Mucosa of stomach (tissue), 1 donor: ENCODE measurements around the gene TMEM255B.
"Not testable (repeated sequence)": the region's sequence is repeated elsewhere in the genome, so short reads cannot be mapped to it uniquely, and the experiment has no call there.

Source experiments
- H3K27me3 ChIP-seq: one replicate; pipeline ENCODE4 v1.7.0; 2013; ENCODE audit warnings: mild to moderate bottlenecking, low read length; ENCODE audit not compliant: control insufficient read depth, insufficient read depth
- H3K36me3 ChIP-seq: one replicate; pipeline ENCODE4 v1.7.0; 2013; ENCODE audit warnings: low read length; ENCODE audit not compliant: control insufficient read depth, insufficient read depth
- H3K4me1 ChIP-seq: one replicate; pipeline ENCODE4 v1.7.0; 2013; ENCODE audit warnings: mild to moderate bottlenecking, low read length; ENCODE audit not compliant: control insufficient read depth, insufficient read depth
- H3K4me3 ChIP-seq: one replicate; pipeline ENCODE4 v1.7.0; 2013; ENCODE audit warnings: low read length
- H3K9ac ChIP-seq: one replicate; pipeline ENCODE4 v1.7.0; 2013; ENCODE audit warnings: mild to moderate bottlenecking, low read length, moderate library complexity
- H3K9me3 ChIP-seq: one replicate; pipeline ENCODE4 v1.7.0; 2013; ENCODE audit warnings: mild to moderate bottlenecking, low read length, moderate library complexity; ENCODE audit not compliant: control insufficient read depth
- donor health status: Pancreatic carcinoma.

Gene TMEM255B

GRCh38 chr13:113825841-113826240 is 66.8 kb downstream of the TMEM255B start:
- no peak overlapping the region for H3K9ac ChIP-seq
- H3K36me3 ChIP-seq = no peaks in the 10 kb centered on the region

GRCh38 chr13:113826446-113826845 is 67.4 kb downstream of the TMEM255B start:
- not testable (repeated sequence) for H3K27me3 ChIP-seq, H3K36me3 ChIP-seq, H3K4me3 ChIP-seq, H3K9ac ChIP-seq, H3K4me1 ChIP-seq, H3K9me3 ChIP-seq

More at GRCh38 chr13:113825841-113826240, 66.8 kb downstream of the TMEM255B start:
- Histone ChIP-seq H3K4me1 (peaks cover 6% of the 10 kb centered on the region), H3K9me3 (no peaks in the 10 kb centered on the region), H3K4me3 (no peak overlapping the region), H3K27me3 (no peaks in the 10 kb centered on the region)

- Histone ChIP-seq H3K36me3 (no peaks in the 10 kb centered on the region), H3K9ac (no peak overlapping the region), H3K9me3 (no peaks in the 10 kb centered on the region), H3K4me3 (no peak overlapping the region), H3K4me1 (no peaks in the 10 kb centered on the region), H3K27me3 (no peaks in the 10 kb centered on the region)
Measured at GRCh38 chr13:113827021-113827420, 68.0 kb downstream of the TMEM255B start.

- H3K27me3 ChIP-seq = no peaks in the 10 kb centered on the region
- no peaks in the 10 kb centered on the region for H3K36me3 ChIP-seq
- H3K9me3 ChIP-seq = no peaks in the 10 kb centered on the region
- H3K4me3 ChIP-seq = no peak overlapping the region
- H3K4me1 ChIP-seq = no peaks in the 10 kb centered on the region
- no peak overlapping the region for H3K9ac ChIP-seq
Measured at GRCh38 chr13:113828282-113828825, 69.3 kb downstream of the TMEM255B start.

- not testable (repeated sequence) for H3K36me3 ChIP-seq, H3K4me1 ChIP-seq, H3K9me3 ChIP-seq, H3K4me3 ChIP-seq, H3K27me3 ChIP-seq, H3K9ac ChIP-seq
Measured at GRCh38 chr13:113830426-113830950, 71.5 kb downstream of the TMEM255B start.

- Histone ChIP-seq H3K4me1 (no peaks in the 10 kb centered on the region), H3K9ac (no peak overlapping the region), H3K36me3 (no peaks in the 10 kb centered on the region), H3K4me3 (no peak overlapping the region), H3K9me3 (no peaks in the 10 kb centered on the region), H3K27me3 (no peaks in the 10 kb centered on the region)
Measured at GRCh38 chr13:113831061-113831460, 72.0 kb downstream of the TMEM255B start.

- Histone ChIP-seq H3K27me3 (no peaks in the 10 kb centered on the region), H3K4me3 (no peak overlapping the region), H3K9ac (no peak overlapping the region), H3K36me3 (no peaks in the 10 kb centered on the region), H3K4me1 (peaks cover 4% of the 10 kb centered on the region), H3K9me3 (no peaks in the 10 kb centered on the region)
Measured at GRCh38 chr13:113832205-113832604, 73.2 kb downstream of the TMEM255B start.

- H3K9me3 ChIP-seq = no peaks in the 10 kb centered on the region
- peaks cover 9% of the 10 kb centered on the region for H3K4me1 ChIP-seq
- H3K27me3 ChIP-seq = no peaks in the 10 kb centered on the region
- no peak overlapping the region for H3K4me3 ChIP-seq
- no peak overlapping the region for H3K9ac ChIP-seq
- no peaks in the 10 kb centered on the region for H3K36me3 ChIP-seq
Measured at GRCh38 chr13:113832631-113833030, 73.6 kb downstream of the TMEM255B start.

- H3K4me1 ChIP-seq = peaks cover 15% of the 10 kb centered on the region
- no peaks in the 10 kb centered on the region for H3K9me3 ChIP-seq
- H3K27me3 ChIP-seq = no peaks in the 10 kb centered on the region
- no peak overlapping the region for H3K9ac ChIP-seq
- H3K36me3 ChIP-seq = no peaks in the 10 kb centered on the region
- H3K4me3 ChIP-seq = no peak overlapping the region
Measured at GRCh38 chr13:113833111-113833830, 74.2 kb downstream of the TMEM255B start.

- H3K9ac ChIP-seq, H3K36me3 ChIP-seq, H3K4me3 ChIP-seq, H3K27me3 ChIP-seq, H3K9me3 ChIP-seq: not testable (repeated sequence)
- peaks cover 22% of the 10 kb centered on the region for H3K4me1 ChIP-seq
Measured at GRCh38 chr13:113834006-113834405, 75.0 kb downstream of the TMEM255B start.

GRCh38 chr13:113834496-113835200 is 75.6 kb downstream of the TMEM255B start:
- H3K9me3 ChIP-seq = no peaks in the 10 kb centered on the region
- peaks cover 29% of the 10 kb centered on the region for H3K4me1 ChIP-seq
- no peaks in the 10 kb centered on the region for H3K27me3 ChIP-seq
- H3K4me3 ChIP-seq = no peak overlapping the region
- no peaks in the 10 kb centered on the region for H3K36me3 ChIP-seq
- H3K9ac ChIP-seq = no peak overlapping the region
